SK-N-SH (cell line): ENCODE data around the gene LHFPL5. TPM values are rescaled to one million over a fixed set of nuclear protein-coding genes. Genes with fewer than 3 reads are reported as not detected.

ENCODE experiments used
- CTCF ChIA-PET: fragments of 300-600, 350-600 bp; formaldehyde crosslinking; extraction: SDS; loops from one replicate; lab custom pipeline; 2021; lab: Yijun Ruan, JAX
- POLR2A ChIA-PET: fragments of 350-600 bp; sonication (Branson Sonifier 250); formaldehyde crosslinking; extraction: SDS; loops from one replicate; lab custom pipeline; 2020; ENCODE audit warnings: antibody characterized with exemption, inconsistent platforms; lab: Yijun Ruan, JAX
- DNase-seq: peaks from one replicate; pipeline ENCODE4 v3.0.0; 2012
- H2AFZ ChIP-seq: fragments of 200-600 bp; sonication (generic); 2 replicates; pipeline ENCODE4 v1.8.1; 2016; ENCODE audit warnings: antibody characterized with exemption, mild to moderate bottlenecking, low read depth
- H3F3A ChIP-seq: fragments of 200-600 bp; sonication (generic); replicated peaks from 2 replicates; pipeline ENCODE3; 2016; ENCODE audit warnings: antibody characterized with exemption, mild to moderate bottlenecking; ENCODE audit not compliant: insufficient read depth
- H3K27ac ChIP-seq, 2 experiments: fragments of 200-500 bp in 1 of 2; fragments of 200-600 bp in 1 of 2; sonication (Bioruptor generic) in 1 of 2; sonication (generic), shearing (Covaris generic) in 1 of 2; 2 replicates each; pipeline versions ENCODE4 v1.5.1 to v1.6.1; 2014 to 2016; ENCODE audit warnings: low read depth in 2 of 2, inconsistent platforms in 1 of 2, low read length in 1 of 2, mild to moderate bottlenecking in 1 of 2, mixed read lengths in 1 of 2
- H3K27me3 ChIP-seq: fragments of 200-600 bp; sonication (generic), shearing (Covaris generic); 2 replicates; pipeline ENCODE4 v1.6.1; 2016; ENCODE audit warnings: mixed run types; ENCODE audit not compliant: insufficient read depth
- H3K36me3 ChIP-seq, 2 experiments: fragments of 200-500 bp in 1 of 2; fragments of 200-600 bp in 1 of 2; sonication (Bioruptor generic) in 1 of 2; sonication (generic) in 1 of 2; replicated peaks in 1 of 2; 2 replicates each; pipeline versions ENCODE3 to v1.5.1; 2014 to 2016; ENCODE audit warnings: low read length in 1 of 2, mild to moderate bottlenecking in 1 of 2; ENCODE audit not compliant: insufficient read depth in 2 of 2, control insufficient read depth in 1 of 2
- H3K4me1 ChIP-seq, 2 experiments: fragments of 200-500 bp in 1 of 2; fragments of 200-600 bp in 1 of 2; sonication (Bioruptor generic) in 1 of 2; sonication (generic), shearing (Covaris generic) in 1 of 2; 2 replicates each; pipeline versions ENCODE4 v1.5.1 to v1.6.1; 2014 to 2016; ENCODE audit warnings: low read depth in 1 of 2, low read length in 1 of 2, mixed run types in 1 of 2; ENCODE audit not compliant: insufficient read depth in 2 of 2, control insufficient read depth in 1 of 2
- H3K4me2 ChIP-seq: fragments of 200-600 bp; sonication (generic), shearing (Covaris generic); 2 replicates; pipeline ENCODE4 v1.6.1; 2017; ENCODE audit warnings: mixed run types
- H3K4me3 ChIP-seq, 2 experiments: fragments of 200-500 bp in 1 of 2; fragments of 200-600 bp in 1 of 2; sonication (Bioruptor generic) in 1 of 2; sonication (generic), shearing (Covaris generic) in 1 of 2; 2 replicates each; pipeline versions ENCODE4 v1.5.1 to v1.8.1; 2014 to 2016; ENCODE audit warnings: low read depth in 2 of 2, inconsistent platforms in 1 of 2, low read length in 1 of 2, mild to moderate bottlenecking in 1 of 2, mixed read lengths in 1 of 2, moderate library complexity in 1 of 2
- H3K79me2 ChIP-seq: fragments of 200-600 bp; sonication (generic); 2 replicates; pipeline ENCODE4 v1.8.1; 2017; ENCODE audit warnings: mild to moderate bottlenecking; ENCODE audit not compliant: insufficient read depth
- H3K9ac ChIP-seq: fragments of 200-600 bp; sonication (generic); 2 replicates; pipeline ENCODE4 v1.6.1; 2017; ENCODE audit warnings: mixed run types
- H3K9me2 ChIP-seq: fragments of 200-600 bp; sonication (generic); 2 replicates; pipeline ENCODE4 v1.6.1; 2017; ENCODE audit warnings: mixed run types
- H3K9me3 ChIP-seq: fragments of 200-600 bp; sonication (generic); 2 replicates; pipeline ENCODE4 v1.6.1; 2017; ENCODE audit warnings: mixed run types, mild to moderate bottlenecking, moderate library complexity
- H4K20me1 ChIP-seq: fragments of 200-600 bp; sonication (generic); 2 replicates; pipeline ENCODE4 v1.6.1; 2017; ENCODE audit warnings: mild to moderate bottlenecking, mixed run types; ENCODE audit not compliant: insufficient read depth
- CHD2 ChIP-seq: fragments of 150-350 bp; IDR thresholded peaks from 2 replicates; pipeline ENCODE4 v1.6.1; 2018; ENCODE audit warnings: low read length; ENCODE audit not compliant: partially characterized antibody
- ELF1 ChIP-seq: IDR thresholded peaks from 2 replicates; pipeline ENCODE4 v1.4.0; 2012
- EP300 ChIP-seq, 2 experiments: IDR thresholded peaks; 2 replicates each; pipeline versions ENCODE4 v1.4.0 to v1.6.1; 2012; ENCODE audit warnings: borderline replicate concordance in 1 of 2, low read depth in 1 of 2, low read length in 1 of 2
- FOXJ3 ChIP-seq: sonication (generic); formaldehyde crosslinking; IDR thresholded peaks from 2 replicates; pipeline ENCODE4 v1.5.1; 2020; ENCODE audit warnings: mild to moderate bottlenecking, missing genetic modification reagents
- GATA2 ChIP-seq: sonication (generic); formaldehyde crosslinking; IDR thresholded peaks from 2 replicates; pipeline ENCODE4 v1.5.0; 2020; ENCODE audit warnings: mild to moderate bottlenecking, missing genetic modification reagents
- JUND ChIP-seq: IDR thresholded peaks from 2 replicates; pipeline ENCODE4 v1.4.0; 2012
- MXI1 ChIP-seq: IDR thresholded peaks from 2 replicates; pipeline ENCODE4 v1.6.1; 2012; ENCODE audit warnings: mild to moderate bottlenecking, low read depth, low read length, improper control_type of control experiment
- POLR2AphosphoS5 ChIP-seq: IDR thresholded peaks from 2 replicates; pipeline ENCODE4 v1.6.1; 2012; ENCODE audit warnings: low read depth, low read length
- RAD21 ChIP-seq: IDR thresholded peaks from 2 replicates; pipeline ENCODE4 v1.6.1; 2012; ENCODE audit warnings: mild to moderate bottlenecking, low read length
- RFX5 ChIP-seq: IDR thresholded peaks from 2 replicates; pipeline ENCODE4 v1.6.1; 2012; ENCODE audit warnings: mild to moderate bottlenecking, improper control_type of control experiment, low read length
- SIN3A ChIP-seq: IDR thresholded peaks from 2 replicates; pipeline ENCODE4 v1.6.1; 2012; ENCODE audit warnings: low read depth, mild to moderate bottlenecking, low read length, moderate library complexity, borderline replicate concordance
- SMC3 ChIP-seq: IDR thresholded peaks from 2 replicates; pipeline ENCODE4 v1.6.1; 2012; ENCODE audit warnings: low read depth, low read length, improper control_type of control experiment
- TAF1 ChIP-seq: IDR thresholded peaks from 2 replicates; pipeline ENCODE4 v1.6.1; 2012; ENCODE audit warnings: low read depth, mild to moderate bottlenecking, low read length, moderate library complexity, borderline replicate concordance
- WGBS: methylation state at CpG from one replicate; pipeline ENCODE4 v1.1.6; 2017; ENCODE audit warnings: low lambda C conversion rate; 5-methylcytosine and 5-hydroxymethylcytosine counted together
- polyA plus RNA-seq, 3 experiments: library from polyadenylated mRNA; depleted of rRNA; stranded (reverse); fragments of >200 nt; gene quantifications; 2 replicates each; pipeline ENCODE4 v1.2.3, GENCODE V29; 2012
- TF ChIP-seq, protein P1 (sequence below): IDR thresholded peaks from 2 replicates; pipeline ENCODE4; 2012
- TF ChIP-seq, protein P2 (sequence below): fragments of 150-350 bp; IDR thresholded peaks from 2 replicates; pipeline ENCODE4 v1.6.1; 2016; ENCODE audit warnings: mild to moderate bottlenecking, low read depth, low read length
- TF ChIP-seq, protein P3 (sequence below): fragments of 150-350 bp; IDR thresholded peaks from 2 replicates; pipeline ENCODE4 v1.6.1; 2017; ENCODE audit warnings: antibody characterized with exemption, low read length, low read depth, borderline replicate concordance

LHFPL5 gene
- polyA plus RNA-seq, 1 of the 3 experiments (the other 2 are of a cell fraction), result not detected

DNA sequence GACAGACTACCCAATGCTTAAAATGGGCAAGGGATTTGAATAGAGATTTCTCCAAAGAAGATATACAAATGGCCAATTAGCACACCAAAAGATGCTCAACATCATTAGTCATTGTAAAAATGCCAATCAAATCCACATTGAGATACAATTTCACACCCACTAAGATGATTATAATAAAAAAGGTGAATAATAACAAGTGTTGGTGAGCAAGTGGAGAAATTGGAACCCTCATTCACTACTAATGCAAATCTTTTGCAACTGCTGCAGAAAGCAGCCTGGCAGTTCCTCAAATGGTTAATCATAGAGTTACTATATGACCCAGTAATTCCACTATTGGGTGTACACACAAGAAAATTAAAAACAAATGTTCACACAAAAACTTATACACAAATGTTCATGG lies 12.4 kb downstream of the LHFPL5 start:
- POLR2A ChIA-PET, result no interaction called here

DNA sequence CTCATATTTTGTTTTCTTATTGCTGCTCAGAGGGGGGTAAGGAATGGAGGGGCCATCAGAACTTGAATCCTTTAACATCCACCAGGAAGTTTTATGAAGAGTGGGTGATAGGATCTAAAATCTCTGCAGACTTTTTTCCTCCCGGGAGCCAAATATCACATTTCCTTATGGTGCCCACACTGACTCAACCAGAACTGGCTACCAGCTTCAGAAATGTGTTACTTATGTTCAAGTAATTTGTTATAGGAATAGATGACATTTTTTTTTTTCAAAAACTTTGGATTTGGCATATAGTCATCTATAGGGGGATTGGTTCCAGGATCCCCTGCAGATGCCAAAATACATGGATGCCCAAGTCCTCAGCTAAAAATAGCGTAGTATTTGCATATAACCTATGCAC lies 18.4 kb downstream of the LHFPL5 start:
- 76% methylated on average over 2 of the region's 2 CpGs for WGBS

More for the DNA sequence above, 12.4 kb downstream of the LHFPL5 start:
- Histone ChIP-seq H3K36me3 (no peaks in the 10 kb centered on the region), H3K4me1 (no peaks in the 10 kb centered on the region), H3K9me3 (no peaks in the 10 kb centered on the region), H3F3A (no peaks in the 10 kb centered on the region), H2AFZ (no peak overlapping the region), H3K4me2 (no peak overlapping the region), H3K9me2 (no peaks in the 10 kb centered on the region), H3K4me3 (no peak overlapping the region), H4K20me1 (no peaks in the 10 kb centered on the region), H3K9ac (no peak overlapping the region), H3K27me3 (no peaks in the 10 kb centered on the region), H3K79me2 (no peaks in the 10 kb centered on the region), H3K27ac (no peak overlapping the region)
- TF ChIP-seq CHD2 (no peak), SIN3A (no peak), FOXJ3 (CRISPR knock-in tag) (no peak), POLR2AphosphoS5 (no peak)
- TF ChIP-seq, protein P1, sequence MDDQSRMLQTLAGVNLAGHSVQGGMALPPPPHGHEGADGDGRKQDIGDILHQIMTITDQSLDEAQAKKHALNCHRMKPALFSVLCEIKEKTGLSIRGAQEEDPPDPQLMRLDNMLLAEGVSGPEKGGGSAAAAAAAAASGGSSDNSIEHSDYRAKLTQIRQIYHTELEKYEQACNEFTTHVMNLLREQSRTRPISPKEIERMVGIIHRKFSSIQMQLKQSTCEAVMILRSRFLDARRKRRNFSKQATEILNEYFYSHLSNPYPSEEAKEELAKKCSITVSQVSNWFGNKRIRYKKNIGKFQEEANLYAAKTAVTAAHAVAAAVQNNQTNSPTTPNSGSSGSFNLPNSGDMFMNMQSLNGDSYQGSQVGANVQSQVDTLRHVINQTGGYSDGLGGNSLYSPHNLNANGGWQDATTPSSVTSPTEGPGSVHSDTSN, result no peak
- TF ChIP-seq, protein P2, sequence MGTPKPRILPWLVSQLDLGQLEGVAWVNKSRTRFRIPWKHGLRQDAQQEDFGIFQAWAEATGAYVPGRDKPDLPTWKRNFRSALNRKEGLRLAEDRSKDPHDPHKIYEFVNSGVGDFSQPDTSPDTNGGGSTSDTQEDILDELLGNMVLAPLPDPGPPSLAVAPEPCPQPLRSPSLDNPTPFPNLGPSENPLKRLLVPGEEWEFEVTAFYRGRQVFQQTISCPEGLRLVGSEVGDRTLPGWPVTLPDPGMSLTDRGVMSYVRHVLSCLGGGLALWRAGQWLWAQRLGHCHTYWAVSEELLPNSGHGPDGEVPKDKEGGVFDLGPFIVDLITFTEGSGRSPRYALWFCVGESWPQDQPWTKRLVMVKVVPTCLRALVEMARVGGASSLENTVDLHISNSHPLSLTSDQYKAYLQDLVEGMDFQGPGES, result no peak
- no peak for DNase-seq
- CTCF ChIA-PET, result no interaction called here

More for the DNA sequence above, 18.4 kb downstream of the LHFPL5 start:
- H3F3A ChIP-seq, result no peaks in the 10 kb centered on the region
- TF ChIP-seq TAF1 (no peak), RAD21 (no peak), RFX5 (no peak), JUND (no peak), SMC3 (no peak), ELF1 (no peak), MXI1 (no peak), GATA2 (no peak), POLR2AphosphoS5 (no peak), EP300 (IDR thresholded peaks at IDR 0.05; ENCODE audit: borderline replicate concordance in 1 of 2, low read depth in 1 of 2, low read length in 1 of 2) (no peak), CHD2 (no peak)
- TF ChIP-seq, protein P3, sequence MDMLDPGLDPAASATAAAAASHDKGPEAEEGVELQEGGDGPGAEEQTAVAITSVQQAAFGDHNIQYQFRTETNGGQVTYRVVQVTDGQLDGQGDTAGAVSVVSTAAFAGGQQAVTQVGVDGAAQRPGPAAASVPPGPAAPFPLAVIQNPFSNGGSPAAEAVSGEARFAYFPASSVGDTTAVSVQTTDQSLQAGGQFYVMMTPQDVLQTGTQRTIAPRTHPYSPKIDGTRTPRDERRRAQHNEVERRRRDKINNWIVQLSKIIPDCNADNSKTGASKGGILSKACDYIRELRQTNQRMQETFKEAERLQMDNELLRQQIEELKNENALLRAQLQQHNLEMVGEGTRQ, result no peak
- H3K79me2 ChIP-seq, result no peaks in the 10 kb centered on the region
- H3K4me2 ChIP-seq, result no peak overlapping the region
- H4K20me1 ChIP-seq, result no peaks in the 10 kb centered on the region
- no peak overlapping the region for H2AFZ ChIP-seq
- no peak for DNase-seq
- no peak overlapping the region for H3K4me3 ChIP-seq
- no peaks in the 10 kb centered on the region for H3K27me3 ChIP-seq
- H3K9me2 ChIP-seq, result no peaks in the 10 kb centered on the region
- H3K9me3 ChIP-seq, result no peaks in the 10 kb centered on the region
- H3K36me3 ChIP-seq, result no peaks in the 10 kb centered on the region
- H3K27ac ChIP-seq, result no peak overlapping the region
- no peaks in the 10 kb centered on the region for H3K4me1 ChIP-seq
- ChIA-PET POLR2A (no interaction called here), CTCF (no interaction called here)
- no peak overlapping the region for H3K9ac ChIP-seq
